ENCODE results near the gene MAP2K6.
A peak's percentile ranks its signal among the peaks of the same experiment; 100 is the strongest.

Gene MAP2K6

GRCh38 chr17:69539781-69540319, 125.4 kb downstream of the MAP2K6 start:
- no peak for DNase-seq

DNA sequence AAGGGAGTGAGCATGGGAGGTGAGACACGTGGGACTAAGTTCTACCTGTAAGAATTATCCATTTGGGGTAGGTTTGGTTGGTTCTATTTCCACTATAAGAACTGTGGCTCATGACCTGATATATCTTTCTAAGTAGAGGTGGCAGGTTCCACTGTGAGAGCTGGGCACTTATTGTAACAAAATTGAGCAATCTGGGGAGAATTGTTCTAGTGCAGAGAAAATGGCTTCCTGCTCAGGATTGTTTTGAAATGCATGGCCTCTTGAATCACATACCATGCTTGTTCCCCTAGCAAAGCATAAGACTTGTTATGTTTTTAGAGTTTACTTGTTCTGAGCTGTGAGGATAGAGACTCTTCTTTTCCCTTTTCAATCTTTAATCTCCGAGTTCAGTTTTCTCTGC, 125.9 kb downstream of the MAP2K6 start:
- no peak for DNase-seq

DNA sequence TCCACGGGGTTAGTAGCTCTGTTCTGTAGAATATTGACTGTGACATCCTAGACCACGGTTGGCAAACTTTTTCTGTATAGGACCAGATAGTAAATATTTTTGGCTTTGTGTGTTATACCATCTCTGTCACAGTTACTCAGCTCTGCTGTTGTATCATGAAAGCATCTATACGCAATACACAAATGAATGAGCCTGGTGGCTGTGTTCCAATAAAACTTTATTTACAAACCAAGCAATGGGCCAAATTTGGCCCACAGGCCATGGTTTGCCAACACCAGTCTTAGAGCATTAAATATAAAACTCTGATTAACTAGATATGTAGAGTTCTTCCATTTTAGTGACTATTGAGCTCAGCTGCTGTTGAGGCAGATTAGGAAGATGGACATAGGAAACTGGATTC, 132.7 kb downstream of the MAP2K6 start:
- no peak for DNase-seq

DNA sequence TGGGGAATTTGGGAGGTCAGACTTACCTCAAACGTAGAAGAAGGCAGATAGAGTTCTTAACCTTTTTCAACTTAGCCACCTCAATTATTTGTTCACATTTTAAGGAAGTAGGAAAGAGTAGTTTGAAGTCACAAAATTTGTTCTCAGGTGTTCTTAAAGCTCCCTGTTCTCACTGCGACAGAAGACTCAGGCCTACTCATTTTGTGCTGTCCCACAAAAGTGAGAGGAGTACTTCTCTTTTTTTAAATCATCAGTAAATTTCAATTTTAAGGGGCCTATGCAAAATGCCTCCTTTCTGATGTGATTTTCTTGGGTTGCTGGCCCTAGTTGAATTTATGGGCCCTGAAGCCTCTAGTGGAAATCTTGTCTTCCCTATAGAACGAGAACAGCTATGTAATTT, 133.4 kb downstream of the MAP2K6 start:
- DNase-seq: no peak

DNA sequence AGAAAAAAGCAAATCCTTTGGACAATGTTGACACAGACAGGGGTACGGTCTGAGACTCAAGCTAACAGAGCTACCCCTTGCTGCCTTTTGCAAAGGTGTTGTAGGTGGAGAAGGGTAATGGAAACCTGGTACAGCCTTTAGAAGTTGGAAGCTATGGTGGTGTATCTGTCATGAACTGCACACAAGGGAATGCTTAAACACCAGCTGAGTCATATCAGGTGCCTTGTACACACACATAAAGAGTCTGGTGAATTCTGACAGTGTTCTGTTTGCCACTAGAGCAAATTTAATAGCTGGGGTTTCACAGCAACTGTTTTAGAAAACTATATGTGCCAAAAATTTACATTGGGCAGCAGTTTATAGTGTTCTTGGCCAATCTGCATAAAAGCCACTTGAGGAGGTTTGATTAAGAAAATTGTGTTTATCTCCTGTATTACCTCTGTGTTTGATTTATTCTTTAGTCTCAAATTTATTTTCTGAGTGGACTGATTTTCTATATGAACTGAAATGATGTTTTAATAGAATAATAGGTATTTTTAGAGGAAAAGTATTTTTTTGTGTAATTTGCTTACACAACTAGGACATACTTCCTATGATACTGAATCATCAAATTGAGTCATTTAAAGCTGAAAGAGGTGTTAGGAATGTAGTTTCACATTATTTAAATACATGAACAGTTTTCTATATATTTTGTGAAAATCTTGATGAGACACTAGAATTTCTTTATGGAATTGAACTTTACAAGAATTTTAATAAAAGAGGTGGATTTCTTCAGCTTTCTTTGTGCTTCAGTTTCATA, 136.9 kb downstream of the MAP2K6 start:
- no peak for DNase-seq

GRCh38 chr17:69552986-69553667, 138.6 kb downstream of the MAP2K6 start:
- DNase-seq: no peak

DNA sequence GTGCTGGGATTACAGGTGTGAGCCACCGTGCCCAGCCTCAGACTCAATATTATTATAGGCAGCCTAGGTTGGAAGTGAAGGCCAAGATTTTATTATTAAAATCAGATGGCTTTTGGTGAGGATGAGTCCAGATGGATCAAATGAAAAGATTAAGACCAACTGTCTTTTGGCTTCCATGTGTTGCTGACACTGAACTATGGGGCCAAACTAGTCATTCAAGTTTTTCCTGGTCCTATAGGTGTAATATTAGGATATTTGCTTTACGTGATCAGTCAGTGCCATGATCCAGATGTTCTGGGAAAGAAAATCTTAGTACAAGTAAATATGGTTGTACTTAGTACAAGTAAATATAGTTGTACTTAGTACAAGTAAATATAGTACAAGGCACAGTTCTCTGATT, 140.6 kb downstream of the MAP2K6 start:
- no peak for DNase-seq

DNA sequence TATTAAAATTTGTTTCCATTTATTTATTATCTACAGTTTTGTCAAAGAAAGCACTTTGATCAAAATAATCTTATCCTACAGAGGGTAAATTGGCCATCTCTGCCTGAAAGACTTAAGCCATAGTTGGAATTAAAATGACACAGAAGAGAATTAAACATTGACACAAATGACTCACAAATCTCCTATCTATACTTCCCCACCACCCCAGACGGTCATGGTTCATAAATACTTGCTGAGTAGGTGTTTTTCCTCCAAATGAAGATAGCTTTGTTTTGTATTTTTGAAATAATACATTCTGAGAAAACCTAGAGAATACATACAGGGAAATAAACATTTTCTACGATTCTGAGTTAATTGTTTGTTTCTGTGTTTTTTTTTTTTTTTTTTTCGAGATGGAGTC, 142.8 kb downstream of the MAP2K6 start:
- DNase-seq: no peak

- no peak for DNase-seq
Observed at GRCh38 chr17:69558796-69559195, 144.3 kb downstream of the MAP2K6 start.

GRCh38 chr17:69560987-69561441, 146.5 kb downstream of the MAP2K6 start:
- DNase-seq: no peak

GRCh38 chr17:69561462-69561861, 147.0 kb downstream of the MAP2K6 start:
- no peak for DNase-seq

- DNase-seq: no peak
Observed at GRCh38 chr17:69565447-69565846, 150.9 kb downstream of the MAP2K6 start.

- no peak for DNase-seq
Observed at GRCh38 chr17:69567130-69567529, 152.6 kb downstream of the MAP2K6 start.

GRCh38 chr17:69572747-69573146, 158.2 kb downstream of the MAP2K6 start:
- no peak for DNase-seq

DNA sequence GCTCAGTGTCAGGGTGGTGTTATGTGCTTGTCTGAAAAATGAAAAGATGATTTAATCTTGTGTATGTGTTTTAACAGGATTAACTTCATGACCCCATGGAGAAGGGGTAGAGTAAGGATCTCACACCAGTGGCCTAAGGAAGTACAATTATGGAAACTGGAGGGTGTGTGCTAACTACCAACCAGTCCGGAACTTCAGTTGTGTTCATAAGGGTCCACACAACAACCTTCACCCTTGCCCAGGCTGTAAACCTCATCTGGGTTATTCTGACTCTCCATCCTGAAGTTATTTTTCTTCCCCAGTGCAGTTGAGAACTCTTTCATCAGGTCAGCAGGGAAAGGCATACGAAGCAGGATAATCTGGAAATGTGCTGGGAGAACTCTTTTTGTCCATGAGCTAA, 158.9 kb downstream of the MAP2K6 start:
- DNase-seq: no peak

- DNase-seq: peak; percentile 15
Observed at GRCh38 chr17:69574257-69575197, 160.0 kb downstream of the MAP2K6 start.

DNA sequence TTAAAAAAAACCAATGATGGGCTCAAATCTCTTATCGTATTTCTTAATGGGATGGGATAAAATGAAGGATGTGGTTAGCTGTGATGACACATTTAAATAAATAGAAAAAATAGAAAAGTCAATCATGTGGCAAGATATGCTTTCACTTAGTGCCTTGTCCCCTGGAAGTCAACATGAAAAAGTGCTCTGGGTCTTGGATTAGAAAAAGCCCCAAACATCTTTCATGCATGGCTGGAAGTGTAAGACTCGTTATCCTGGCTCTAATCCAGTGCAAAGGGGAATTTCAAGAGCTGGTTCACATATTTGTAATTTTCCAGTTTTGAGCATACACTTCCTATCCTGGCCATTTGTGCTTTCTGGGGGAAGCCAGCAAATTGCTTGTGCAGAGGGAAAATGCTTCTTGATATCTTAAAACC, 160.9 kb downstream of the MAP2K6 start:
- peak; percentile 63 for DNase-seq

DNA sequence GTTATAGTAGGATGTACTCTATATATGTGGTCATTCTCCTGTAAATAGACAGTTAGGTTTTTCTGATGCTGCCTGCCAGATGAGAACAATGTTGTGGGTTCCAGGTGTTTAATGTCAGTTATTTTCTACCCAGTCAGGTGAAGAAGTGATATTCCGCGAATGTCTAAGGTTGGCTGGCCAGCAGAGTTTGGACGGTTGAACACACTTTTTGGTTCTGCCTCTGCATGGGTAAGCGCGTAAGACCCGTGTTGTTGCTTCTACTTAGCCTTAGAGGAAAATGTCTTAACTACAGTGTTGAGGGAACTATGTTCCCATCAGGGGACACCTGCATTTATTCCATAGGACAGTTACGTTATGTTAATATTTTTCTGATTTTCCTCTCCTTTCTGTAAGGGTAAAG, 162.6 kb downstream of the MAP2K6 start:
- no peak for DNase-seq

DNA sequence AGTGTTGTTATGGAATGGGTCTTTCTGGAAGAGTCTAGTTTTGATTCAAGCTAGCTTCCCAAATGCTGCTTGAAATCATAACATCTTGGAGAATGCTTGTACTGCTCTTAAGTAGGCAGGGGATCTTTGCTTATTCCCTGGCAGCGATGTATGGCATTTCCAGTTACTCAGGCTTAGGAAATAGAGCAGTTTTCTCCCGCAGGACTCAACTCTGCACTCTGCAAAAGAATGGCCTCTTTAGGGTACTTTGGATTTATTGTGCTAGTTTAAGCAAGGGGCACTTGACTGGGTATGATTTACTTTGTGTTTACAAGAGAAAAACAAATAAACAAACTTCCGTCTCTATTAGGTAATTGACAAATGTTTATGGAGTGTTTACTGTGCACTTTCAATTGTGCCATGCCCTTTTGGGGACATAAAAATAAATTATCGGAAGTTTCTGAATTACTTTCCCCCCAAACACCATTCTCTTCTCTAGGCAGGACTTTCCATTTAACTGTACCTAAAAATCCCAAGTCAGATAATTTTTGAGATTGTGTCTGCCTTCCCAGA, 164.0 kb downstream of the MAP2K6 start:
- DNase-seq: no peak

DNA sequence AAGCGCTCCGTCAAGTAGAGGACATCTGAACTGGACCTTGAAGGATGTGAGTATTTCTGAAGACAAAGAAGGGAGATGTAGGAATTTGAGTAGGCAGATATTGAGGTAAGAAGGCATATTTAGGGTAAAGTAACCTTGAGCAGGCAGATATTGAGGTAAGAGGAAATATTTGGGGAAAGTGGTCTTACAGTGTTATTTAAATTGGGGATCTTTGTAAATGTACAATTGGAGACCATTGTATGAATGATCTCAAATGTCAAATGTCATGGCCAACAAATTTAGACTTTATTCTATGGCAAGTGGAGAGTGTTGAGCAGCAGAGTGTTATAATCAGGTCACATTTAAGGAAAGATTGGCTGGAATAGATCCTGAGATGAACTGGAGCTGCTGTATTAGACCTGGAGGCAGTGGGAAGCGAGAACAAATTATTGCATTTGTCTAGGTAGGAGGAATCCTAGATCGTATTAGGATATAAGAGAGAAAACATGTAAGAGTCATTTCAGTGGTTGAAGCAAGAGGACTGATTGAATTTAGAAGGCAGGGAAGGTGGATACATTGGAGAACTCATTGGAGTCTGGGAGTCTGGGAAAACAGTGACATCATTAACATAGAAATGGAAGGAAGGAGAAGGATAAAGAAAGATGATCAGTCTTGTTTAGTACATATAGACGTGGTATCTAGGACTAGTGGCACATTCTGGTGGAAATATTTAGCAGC, 165.6 kb downstream of the MAP2K6 start:
- no peak for DNase-seq

DNA sequence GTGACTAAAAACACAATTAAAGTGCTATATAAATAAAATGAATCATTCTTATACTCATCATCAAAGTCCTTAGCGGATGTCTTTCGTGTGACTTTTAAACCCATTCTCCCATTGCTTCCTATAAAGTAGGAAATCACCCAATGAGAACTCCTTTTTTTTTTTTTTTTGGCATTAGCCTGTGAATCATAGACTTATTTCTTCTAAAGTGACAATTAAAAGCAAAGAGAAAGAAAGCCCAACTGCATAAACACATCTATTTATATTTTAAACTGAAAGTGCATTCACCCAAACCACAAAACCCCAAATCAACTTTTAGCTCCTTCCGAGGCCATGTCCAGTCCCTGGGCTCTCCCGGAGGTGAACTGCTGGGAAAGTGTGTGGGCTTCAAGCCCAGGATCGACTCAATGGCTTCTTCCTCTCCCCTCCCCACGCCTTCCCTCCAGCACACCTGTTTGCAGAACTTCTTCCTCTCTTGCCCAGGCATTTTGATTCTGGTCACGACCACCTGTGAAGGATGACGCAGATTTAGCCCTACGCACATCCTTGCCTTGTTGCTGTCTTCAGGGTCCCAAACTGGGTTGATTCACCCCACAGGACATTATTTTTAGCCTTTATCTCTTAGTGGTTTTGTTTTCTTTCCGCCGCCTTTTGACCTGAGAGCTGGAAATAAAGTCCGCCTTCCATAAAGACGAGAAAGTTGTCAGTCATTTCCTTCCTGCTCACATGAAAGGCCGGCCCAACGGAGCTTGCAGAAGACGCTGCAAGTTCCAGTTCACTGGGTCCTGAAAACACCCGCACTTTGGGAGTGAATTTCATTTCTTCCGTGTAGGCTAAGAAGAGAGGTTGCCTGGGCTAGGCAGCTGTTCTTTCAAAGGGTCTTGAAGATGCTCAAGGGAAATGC, 166.8 kb downstream of the MAP2K6 start:
- no peak for DNase-seq

All from eye (tissue), 1 donor.